Naive thymus-derived CD8-positive, alpha-beta T cell (primary cell): ENCODE results near the gene ZNF22. TPM values are rescaled to one million over a fixed set of nuclear protein-coding genes. Genes with fewer than 3 reads are reported as not detected.
A peak's percentile ranks its signal among the peaks of the same experiment; 100 is the strongest.

ENCODE experiments used
- ATAC-seq, 2 donors: fragments of 150-1000 bp; cut with Tn5 transposase in 1 of 2; sonication (Bioruptor Pico), chemical (Tn5 transposase) in 1 of 2; 1 replicate in 1 of 2; 2 replicates in 1 of 2; pipeline ENCODE4 v1.10.0; 2021; ENCODE audit warnings: mild to moderate bottlenecking in 2 of 2, moderate library complexity in 2 of 2
- POLR2A ChIA-PET: fragments of 350-600 bp; sonication (Branson Sonifier 250); formaldehyde crosslinking; loops from one replicate; lab custom pipeline; 2021; ENCODE audit warnings: antibody characterized with exemption; lab: Charles Lee
- DNase-seq, 10 donors: peaks; one replicate each; pipeline versions ENCODE4 v3.0.0 to v3.0.0-alpha.2; 2020 to 2022
- H3K27ac Mint-ChIP-seq, 10 donors: one replicate each; pipeline ENCODE4 v1.8.0; 2020 to 2022; ENCODE audit warnings: mild to moderate bottlenecking in 10 of 10, mixed read lengths in 10 of 10, moderate library complexity in 4 of 10, inconsistent platforms in 1 of 10
- H3K27me3 Mint-ChIP-seq, 5 donors: one replicate each; pipeline ENCODE4 v1.8.0; 2021 to 2022; ENCODE audit warnings: mixed read lengths in 5 of 5
- H3K36me3 Mint-ChIP-seq, 3 donors: one replicate each; pipeline ENCODE4 v1.8.0; 2020 to 2022; ENCODE audit warnings: mixed read lengths in 3 of 3, mild to moderate bottlenecking in 2 of 3, inconsistent platforms in 1 of 3
- H3K4me1 Mint-ChIP-seq, 4 donors: one replicate each; pipeline ENCODE4 v1.8.0; 2021 to 2022; ENCODE audit warnings: mixed read lengths in 4 of 4
- H3K4me3 Mint-ChIP-seq, 10 donors: one replicate each; pipeline ENCODE4 v1.8.0; 2020 to 2022; ENCODE audit warnings: mild to moderate bottlenecking in 10 of 10, mixed read lengths in 10 of 10, moderate library complexity in 6 of 10, inconsistent platforms in 1 of 10
- H3K9me3 Mint-ChIP-seq, 9 donors: one replicate each; pipeline ENCODE4 v1.8.0; 2020 to 2022; ENCODE audit warnings: mixed read lengths in 9 of 9, mild to moderate bottlenecking in 3 of 9, inconsistent platforms in 1 of 9, moderate library complexity in 1 of 9
- polyA plus RNA-seq, 3 donors: library from polyadenylated mRNA; unstranded; fragments of 300-500 nt; fragmentation: Illumina TruSeq; gene quantifications; one replicate each; pipeline ENCODE4 v1.2.3, GENCODE V29; 2021
- total RNA-seq, 8 experiments: library from RNA in 2 of 8; stranded (reverse) in 2 of 8; gene quantifications; one replicate each; pipeline ENCODE4 v1.2.3 and lab custom pipeline; 2021 to 2026

The ZNF22 gene
- total and polyA plus RNA-seq, 5 experiments from 2014 or later: 46.3 to 62.3 (median 54.1) TPM

DNA sequence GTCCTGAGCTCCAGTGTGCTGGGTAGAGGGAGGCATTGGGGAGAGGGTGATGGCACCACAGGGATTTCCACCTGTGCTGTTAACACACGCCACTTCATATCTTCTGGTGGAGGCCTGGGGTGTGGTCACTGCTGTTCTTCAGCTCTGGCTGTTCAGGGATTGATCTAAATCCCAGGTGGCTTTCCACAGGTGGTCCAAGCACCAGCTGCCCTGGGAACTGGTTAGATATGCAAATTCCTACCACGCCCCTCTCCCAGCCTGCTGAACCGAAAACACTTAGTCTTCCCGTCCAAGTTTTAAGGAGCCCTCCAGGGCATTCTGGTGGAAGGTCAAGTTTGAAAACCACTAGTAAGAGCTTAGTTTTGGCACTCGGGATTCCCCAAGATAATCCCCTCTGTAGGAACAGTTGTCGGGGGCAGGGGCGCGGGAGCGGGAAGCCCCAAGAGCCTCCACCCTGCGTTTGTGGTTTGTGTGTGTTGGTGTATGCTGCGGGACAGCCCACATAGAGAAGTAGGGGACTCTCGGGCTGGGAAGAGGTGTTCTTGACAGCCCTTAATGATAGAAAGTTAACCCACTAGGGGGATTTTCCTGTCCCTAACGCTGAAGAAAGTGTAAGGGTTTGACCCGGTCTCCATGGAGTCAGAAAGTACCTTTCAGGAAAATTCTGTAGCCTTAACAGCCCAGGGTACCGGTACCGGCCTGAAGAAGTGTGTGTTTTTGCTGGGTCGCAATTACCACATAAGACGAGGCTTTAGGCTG, 27.2 kb upstream of the ZNF22 start:
- ATAC-seq (no peak), DNase-seq (no peak)
- Mint-ChIP-seq H3K4me1 (peaks cover 7 to 55% (median 20%) of the 10 kb centered on the region in 4 donors), H3K36me3 (no peaks in the 10 kb centered on the region), H3K4me3 (peak overlapping the region in 2 of 10 donors; percentile 47 to 72), H3K9me3 (no peaks in the 10 kb centered on the region), H3K27me3 (no peaks in the 10 kb centered on the region), H3K27ac (peak overlapping the region in 3 of 10 donors; percentile 56 to 81 (median 63))
- POLR2A ChIA-PET: interaction anchor here (0.6 to 2.1 kb wide), 5 partner anchors 8 to 41 kb away, joined by 3 to 4 read pairs (median 3); no protein-coding TSS in a partner anchor

GRCh38 chr10:44974082-44974627, 26.6 kb upstream of the ZNF22 start:
- H3K4me1 Mint-ChIP-seq: peaks cover under 1 to 48% (median 14%) of the 10 kb centered on the region in 4 donors
- POLR2A ChIA-PET: interaction anchor here (1.1 to 2.1 kb wide), 2 partner anchors 11 to 41 kb away, joined by 3 to 4 read pairs; no protein-coding TSS in a partner anchor
- H3K36me3 Mint-ChIP-seq: no peaks in the 10 kb centered on the region
- H3K4me3 Mint-ChIP-seq: peak overlapping the region; percentile 64 to 82 (median 76)
- DNase-seq: no peak
- no peaks in the 10 kb centered on the region for H3K9me3 Mint-ChIP-seq
- H3K27me3 Mint-ChIP-seq: no peaks in the 10 kb centered on the region
- ATAC-seq: no peak
- peak overlapping the region in 4 of 10 donors; percentile 17 to 81 (median 48) for H3K27ac Mint-ChIP-seq

GRCh38 chr10:44974628-44975430, 25.9 kb upstream of the ZNF22 start:
- peak overlapping the region in 7 of 10 donors; percentile 7 to 90 (median 60) for H3K27ac Mint-ChIP-seq
- peaks cover 0 to 44% (median 9%) of the 10 kb centered on the region in 4 donors for H3K4me1 Mint-ChIP-seq
- no peaks in the 10 kb centered on the region for H3K9me3 Mint-ChIP-seq
- H3K4me3 Mint-ChIP-seq: peak overlapping the region; percentile 64 to 82 (median 76)
- no peaks in the 10 kb centered on the region for H3K36me3 Mint-ChIP-seq
- POLR2A ChIA-PET: interaction anchor here (1.1 to 2.1 kb wide), 3 partner anchors 12 to 42 kb away, joined by 3 to 4 read pairs (median 4); partner anchors contain the start of gene ZNF22
- no peaks in the 10 kb centered on the region for H3K27me3 Mint-ChIP-seq
- ATAC-seq (peak; percentile 97 to 99), DNase-seq (peak; percentile 21 to 75 (median 70))

DNA sequence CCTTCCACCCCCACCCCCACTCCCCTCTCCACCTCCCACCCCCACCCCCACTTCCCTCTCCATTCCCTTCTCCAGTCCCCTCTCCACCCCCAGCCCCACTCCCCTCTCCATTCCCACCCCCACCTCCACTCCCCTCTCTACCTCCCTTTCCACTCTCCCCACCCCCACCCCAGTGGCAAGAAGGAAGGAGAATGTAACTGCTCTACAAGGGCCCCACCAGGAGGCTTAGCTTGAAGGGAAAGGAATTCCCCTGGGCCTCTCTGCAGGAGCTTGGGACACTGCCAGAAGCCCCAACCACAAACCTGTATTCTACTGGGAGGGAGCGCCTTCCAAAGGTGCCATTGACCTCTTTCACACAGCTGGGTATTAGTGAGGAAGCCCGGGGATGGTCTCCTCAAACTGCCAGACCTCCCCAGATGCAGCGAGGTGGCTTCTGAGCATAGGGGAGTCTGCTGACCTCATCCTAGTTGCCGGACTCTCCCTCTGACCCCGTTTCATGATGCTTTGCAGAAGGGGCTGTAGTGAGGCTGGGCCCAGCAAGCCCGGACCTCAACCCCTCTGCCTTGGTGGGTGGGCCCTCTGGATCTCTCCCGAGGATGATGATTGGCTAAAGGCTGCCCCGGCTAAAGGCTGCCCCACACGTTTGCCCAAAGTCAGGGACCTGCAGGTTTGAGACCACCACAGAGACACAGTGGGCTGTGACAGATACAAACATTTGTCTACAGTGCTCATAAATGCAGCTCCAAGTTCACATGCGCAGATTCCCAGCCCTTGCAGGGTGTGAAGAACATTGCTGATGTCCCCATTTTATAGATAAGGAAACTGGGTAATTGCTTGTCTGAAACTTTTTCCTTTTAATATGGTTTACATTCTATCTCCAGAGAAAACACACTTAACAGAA, 25.0 kb upstream of the ZNF22 start:
- ATAC-seq (no peak), DNase-seq (no peak)
- no peaks in the 10 kb centered on the region for H3K36me3 Mint-ChIP-seq

GRCh38 chr10:44976352-44977198, 24.1 kb upstream of the ZNF22 start:
- POLR2A ChIA-PET: interaction anchor here (1.3 kb wide), 1 partner anchor 24 kb away, joined by 4 read pairs; the partner anchor contains the start of gene ZNF22
- Mint-ChIP-seq H3K36me3 (no peaks in the 10 kb centered on the region), H3K9me3 (no peaks in the 10 kb centered on the region), H3K27me3 (no peaks in the 10 kb centered on the region), H3K27ac (peak overlapping the region in 1 of 10 donors; percentile 31), H3K4me3 (peak overlapping the region in 3 of 10 donors; percentile 34 to 48 (median 34)), H3K4me1 (peaks cover 0 to 36% (median 9%) of the 10 kb centered on the region in 4 donors)
- DNase-seq: no peak
- ATAC-seq: no peak

More for the DNA sequence above, 25.0 kb upstream of the ZNF22 start:
- no peaks in the 10 kb centered on the region for H3K9me3 Mint-ChIP-seq
- POLR2A ChIA-PET: interaction anchor here (1.3 kb wide), 1 partner anchor 25 kb away, joined by 4 read pairs; the partner anchor contains the start of gene ZNF22
- H3K4me3 Mint-ChIP-seq: peak overlapping the region in 6 of 10 donors; percentile 41 to 64 (median 53)
- H3K4me1 Mint-ChIP-seq: peaks cover 0 to 39% (median 9%) of the 10 kb centered on the region in 4 donors
- H3K27me3 Mint-ChIP-seq: no peaks in the 10 kb centered on the region
- H3K27ac Mint-ChIP-seq: peak overlapping the region in 1 of 10 donors; percentile 31

- Mint-ChIP-seq H3K4me3 (no peak overlapping the region), H3K4me1 (peaks cover 0 to 32% (median 9%) of the 10 kb centered on the region in 4 donors)
- POLR2A ChIA-PET: no interaction called here
Measured at GRCh38 chr10:44977287-44978212, 23.2 kb upstream of the ZNF22 start.

GRCh38 chr10:44978213-44978569, 22.5 kb upstream of the ZNF22 start:
- H3K27me3 Mint-ChIP-seq: no peaks in the 10 kb centered on the region
- no peaks in the 10 kb centered on the region for H3K9me3 Mint-ChIP-seq
- no peak for ATAC-seq
- peak overlapping the region in 2 of 10 donors; percentile 32 to 39 for H3K27ac Mint-ChIP-seq
- no peaks in the 10 kb centered on the region for H3K36me3 Mint-ChIP-seq
- POLR2A ChIA-PET: no interaction called here
- H3K4me3 Mint-ChIP-seq: no peak overlapping the region
- H3K4me1 Mint-ChIP-seq: peaks cover 0 to 27% (median 9%) of the 10 kb centered on the region in 4 donors
- DNase-seq: no peak

More at GRCh38 chr10:44977287-44978212, 23.2 kb upstream of the ZNF22 start:
- Mint-ChIP-seq H3K27ac (no peak overlapping the region), H3K9me3 (no peaks in the 10 kb centered on the region), H3K36me3 (no peaks in the 10 kb centered on the region), H3K27me3 (no peaks in the 10 kb centered on the region)
- DNase-seq: no peak
- ATAC-seq: no peak

DNA sequence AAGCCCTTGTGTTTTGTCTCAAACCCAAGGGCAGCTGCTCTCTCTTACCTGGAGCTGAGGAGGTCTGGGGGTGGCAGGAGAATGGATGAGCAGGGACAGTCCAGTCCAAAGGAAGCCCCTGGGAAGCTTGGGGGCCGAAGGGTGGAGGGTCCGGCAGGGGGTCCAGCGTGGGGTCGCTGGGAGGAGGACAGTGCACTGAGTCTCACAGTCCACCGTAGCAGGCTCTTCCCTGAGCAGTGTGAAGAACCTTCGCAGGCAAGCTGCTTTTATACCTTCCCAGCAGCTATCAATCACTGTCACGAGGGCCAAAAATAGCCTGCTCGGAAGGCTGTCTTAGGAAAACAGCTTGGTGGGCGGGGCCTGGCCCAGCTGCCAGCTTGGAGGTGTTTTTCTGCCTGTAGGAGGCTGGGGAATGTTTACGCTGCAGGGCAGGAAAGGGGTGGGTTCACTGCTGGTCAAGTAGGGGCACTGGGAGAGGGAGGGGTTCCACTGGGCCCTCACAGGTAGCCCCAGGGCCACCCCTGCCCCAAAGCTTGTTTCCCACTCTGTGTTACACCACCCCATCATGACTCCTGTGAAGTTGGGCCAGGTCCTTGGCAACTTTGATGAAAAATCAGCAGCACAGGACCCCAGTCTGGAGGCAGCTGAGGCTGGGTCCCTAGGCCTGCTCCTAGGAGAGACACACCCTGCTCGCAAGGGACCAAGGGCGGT, 22.0 kb upstream of the ZNF22 start, which contains the start of gene DEPP1:
Gene DEPP1, minus strand, starts transcription at position 240 of the 711 bp plus-strand sequence. CDS start 779 bp downstream, outside the sequence.
- H3K36me3 Mint-ChIP-seq: no peaks in the 10 kb centered on the region
- POLR2A ChIA-PET: no interaction called here
- H3K27me3 Mint-ChIP-seq: no peaks in the 10 kb centered on the region
- H3K4me1 Mint-ChIP-seq: peaks cover 0 to 22% (median 6%) of the 10 kb centered on the region in 4 donors
- H3K27ac Mint-ChIP-seq: peak within 1 kb of the TSS in 3 of 10 donors; percentile 27 to 39 (median 37)
- no peaks in the 10 kb centered on the region for H3K9me3 Mint-ChIP-seq
- no peak for ATAC-seq
- no peak within 1 kb of the TSS for H3K4me3 Mint-ChIP-seq
- DNase-seq: no peak

- no peak for ATAC-seq
- Mint-ChIP-seq H3K4me1 (peaks cover 0 to 13% (median 3%) of the 10 kb centered on the region in 4 donors), H3K27me3 (no peaks in the 10 kb centered on the region), H3K36me3 (no peaks in the 10 kb centered on the region), H3K9me3 (no peaks in the 10 kb centered on the region), H3K4me3 (no peak overlapping the region), H3K27ac (peak overlapping the region in 1 of 10 donors; percentile 37)
- POLR2A ChIA-PET: no interaction called here
- DNase-seq: no peak
Measured at GRCh38 chr10:44979281-44980191, 21.2 kb upstream of the ZNF22 start.
